ENCODE measurements around the gene TUBA8.

Gene TUBA8

GRCh38 chr22:18108187-18108586 is 2.4 kb upstream of the TUBA8 start:
- TF ChIP-seq GABPA (IDR thresholded peaks at IDR 0.05; ENCODE audit: low read depth) (no peak), CTCF (IDR thresholded peaks at IDR 0.05; ENCODE audit: insufficient read depth, low read length) (no peak), SPI1 (IDR thresholded peaks at IDR 0.05; ENCODE audit: borderline replicate concordance, low read depth) (no peak), POLR2AphosphoS5 (IDR thresholded peaks at IDR 0.05; ENCODE audit: low read depth) (no peak), REST (IDR thresholded peaks at IDR 0.05; ENCODE audit: insufficient replicate concordance, low read depth) (no peak)
- Histone ChIP-seq H3K27me3 (ENCODE audit: insufficient read depth, poor library complexity, severe bottlenecking) (peaks cover 23% of the 10 kb centered on the region), H3K27ac (replicated peaks) (no peak overlapping the region), H3K4me3 (replicated peaks; ENCODE audit: insufficient read depth, low read length) (no peak overlapping the region)
- DNase-seq (ENCODE audit: low read depth in 1 of 2, low spot score in 1 of 2) = no peak

GRCh38 chr22:18109410-18110193 is 1.0 kb upstream of the TUBA8 start:
- Histone ChIP-seq H3K4me3 (replicated peaks; ENCODE audit: insufficient read depth, low read length) (no peak overlapping the region), H3K27ac (replicated peaks) (no peak overlapping the region), H3K27me3 (ENCODE audit: insufficient read depth, poor library complexity, severe bottlenecking) (peaks cover 23% of the 10 kb centered on the region)
- no peak for TF ChIP-seq CTCF (IDR thresholded peaks at IDR 0.05; ENCODE audit: insufficient read depth, low read length)
- TF ChIP-seq POLR2AphosphoS5 (IDR thresholded peaks at IDR 0.05; ENCODE audit: low read depth) = no peak
- TF ChIP-seq SPI1 (IDR thresholded peaks at IDR 0.05; ENCODE audit: borderline replicate concordance, low read depth) = no peak
- TF ChIP-seq GABPA (IDR thresholded peaks at IDR 0.05; ENCODE audit: low read depth) = no peak
- no peak for TF ChIP-seq REST (IDR thresholded peaks at IDR 0.05; ENCODE audit: insufficient replicate concordance, low read depth)
- no peak for DNase-seq (ENCODE audit: low read depth in 1 of 2, low spot score in 1 of 2)

- Histone ChIP-seq H3K27ac (replicated peaks) (no peak overlapping the region), H3K27me3 (ENCODE audit: insufficient read depth, poor library complexity, severe bottlenecking) (peaks cover 23% of the 10 kb centered on the region), H3K4me3 (replicated peaks; ENCODE audit: insufficient read depth, low read length) (peak overlapping the region; percentile 7; the same call in 1 of the 2 replicates)
- no peak for TF ChIP-seq GABPA (IDR thresholded peaks at IDR 0.05; ENCODE audit: low read depth)
- no peak for TF ChIP-seq POLR2AphosphoS5 (IDR thresholded peaks at IDR 0.05; ENCODE audit: low read depth)
- TF ChIP-seq CTCF (IDR thresholded peaks at IDR 0.05; ENCODE audit: insufficient read depth, low read length) = no peak
- TF ChIP-seq SPI1 (IDR thresholded peaks at IDR 0.05; ENCODE audit: borderline replicate concordance, low read depth) = no peak
- no peak for TF ChIP-seq REST (IDR thresholded peaks at IDR 0.05; ENCODE audit: insufficient replicate concordance, low read depth)
- no peak for DNase-seq (ENCODE audit: low read depth in 1 of 2, low spot score in 1 of 2)
Observed at GRCh38 chr22:18110954-18111758, 547 bp downstream of the TUBA8 start.
